GM13976 (cell line): ENCODE measurements around the gene PLK1.
"Not testable (repeated sequence)": the region's sequence is repeated elsewhere in the genome, so short reads cannot be mapped to it uniquely, and the experiment has no call there.

Experiments
- DNase-seq: peaks from one replicate; pipeline ENCODE4 v3.0.0; 2012; ENCODE audit warnings: low spot score
- in situ Hi-C: fragments of 300-500 bp; cut with MboI; formaldehyde crosslinking; loops from one replicate; pipeline ENCODE4 v1.12.0; 2022; ENCODE audit warnings: low sequenced_read_pairs, mixed read lengths, inconsistent platforms; ENCODE audit not compliant: unreplicated experiment
- TF ChIP-seq, protein P1 (sequence below): IDR thresholded peaks from 2 replicates; pipeline ENCODE4 v1.5.1; 2012; ENCODE audit warnings: borderline replicate concordance, mild to moderate bottlenecking; ENCODE audit not compliant: insufficient read depth; ENCODE audit errors: extremely low read depth, missing control alignments, control extremely low read depth

The PLK1 gene

DNA sequence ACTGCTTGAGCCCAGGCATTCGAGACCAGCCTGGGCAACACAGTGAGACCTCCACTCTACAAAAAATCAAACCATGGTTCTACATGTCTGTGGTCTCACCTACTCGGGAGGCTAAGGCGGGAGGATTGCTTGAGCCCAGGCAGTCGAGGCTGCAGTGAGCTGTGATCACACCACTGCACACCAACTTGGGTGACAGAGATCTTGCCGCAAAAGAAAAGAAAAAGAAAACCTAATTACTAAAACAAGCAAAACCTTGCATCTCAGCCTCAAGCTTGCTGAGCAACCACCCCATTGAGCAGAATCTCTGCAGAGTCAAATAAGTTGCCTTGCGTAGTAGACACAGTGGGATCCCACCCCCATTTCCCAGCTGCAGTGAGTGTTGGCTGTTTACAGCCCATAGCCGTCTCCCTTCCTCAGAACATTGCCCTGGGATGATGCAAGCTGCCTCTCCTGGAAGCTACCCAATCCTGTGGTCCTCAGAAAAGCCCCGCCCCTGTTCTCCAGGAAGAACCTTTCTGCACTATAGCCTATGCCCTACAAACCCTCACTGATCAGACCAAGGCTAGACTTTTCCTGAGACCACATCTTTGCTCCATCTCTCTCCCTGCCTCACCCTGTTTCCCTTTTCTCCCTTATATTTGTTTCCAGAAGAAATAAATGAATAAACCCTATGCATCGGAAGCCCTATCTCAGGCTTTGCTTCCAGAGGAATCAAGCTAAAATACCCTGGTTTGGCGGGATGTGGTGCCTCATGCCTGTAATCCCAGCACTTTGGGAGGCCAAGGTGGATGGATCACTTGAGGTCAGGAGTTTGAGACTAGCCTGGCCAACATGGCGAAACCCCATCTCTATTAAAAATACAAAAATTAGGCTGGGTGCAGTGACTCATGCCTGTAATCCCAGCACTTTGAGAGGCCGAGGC, 51.1 kb downstream of the PLK1 start:
- in situ Hi-C loops: no loop called here
- DNase-seq: no peak
- TF ChIP-seq, protein P1, sequence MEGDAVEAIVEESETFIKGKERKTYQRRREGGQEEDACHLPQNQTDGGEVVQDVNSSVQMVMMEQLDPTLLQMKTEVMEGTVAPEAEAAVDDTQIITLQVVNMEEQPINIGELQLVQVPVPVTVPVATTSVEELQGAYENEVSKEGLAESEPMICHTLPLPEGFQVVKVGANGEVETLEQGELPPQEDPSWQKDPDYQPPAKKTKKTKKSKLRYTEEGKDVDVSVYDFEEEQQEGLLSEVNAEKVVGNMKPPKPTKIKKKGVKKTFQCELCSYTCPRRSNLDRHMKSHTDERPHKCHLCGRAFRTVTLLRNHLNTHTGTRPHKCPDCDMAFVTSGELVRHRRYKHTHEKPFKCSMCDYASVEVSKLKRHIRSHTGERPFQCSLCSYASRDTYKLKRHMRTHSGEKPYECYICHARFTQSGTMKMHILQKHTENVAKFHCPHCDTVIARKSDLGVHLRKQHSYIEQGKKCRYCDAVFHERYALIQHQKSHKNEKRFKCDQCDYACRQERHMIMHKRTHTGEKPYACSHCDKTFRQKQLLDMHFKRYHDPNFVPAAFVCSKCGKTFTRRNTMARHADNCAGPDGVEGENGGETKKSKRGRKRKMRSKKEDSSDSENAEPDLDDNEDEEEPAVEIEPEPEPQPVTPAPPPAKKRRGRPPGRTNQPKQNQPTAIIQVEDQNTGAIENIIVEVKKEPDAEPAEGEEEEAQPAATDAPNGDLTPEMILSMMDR: no peak

DNA sequence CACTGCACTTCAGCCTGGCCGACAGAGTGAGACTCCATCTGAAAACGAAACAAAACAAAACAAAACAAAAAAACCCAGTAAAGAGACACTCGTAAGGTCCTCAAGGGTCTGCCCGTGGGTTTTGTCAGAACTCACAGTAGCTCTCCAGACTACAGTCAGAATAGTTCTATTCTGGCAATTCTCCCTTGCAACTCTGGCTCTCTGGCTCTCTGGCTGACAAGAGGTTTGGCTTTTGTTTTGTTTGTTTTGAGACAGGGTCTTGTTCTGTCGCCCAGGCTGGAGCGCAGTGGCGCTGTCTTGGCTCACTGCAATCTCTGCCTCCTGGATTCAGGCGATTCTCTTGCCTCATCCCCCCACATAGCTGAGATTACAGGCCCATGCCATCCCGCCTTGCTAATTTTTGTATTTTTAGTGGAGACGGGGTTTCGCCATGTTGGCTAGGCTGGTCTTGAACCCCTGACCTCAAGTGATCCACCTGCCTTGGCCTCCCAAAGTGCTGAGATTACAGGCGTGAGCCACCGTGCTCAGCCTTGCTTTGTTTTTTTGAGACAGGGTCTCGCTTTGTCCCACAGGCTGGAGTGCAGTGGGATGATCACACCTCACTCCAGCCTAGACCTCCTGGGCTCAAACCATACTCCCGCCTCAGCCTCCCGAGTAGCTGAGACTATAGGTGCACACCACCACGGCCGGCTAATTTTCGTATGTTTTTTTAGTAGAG, 55.6 kb downstream of the PLK1 start:
- TF ChIP-seq, protein P1: no peak
- in situ Hi-C loops: no loop called here

DNA sequence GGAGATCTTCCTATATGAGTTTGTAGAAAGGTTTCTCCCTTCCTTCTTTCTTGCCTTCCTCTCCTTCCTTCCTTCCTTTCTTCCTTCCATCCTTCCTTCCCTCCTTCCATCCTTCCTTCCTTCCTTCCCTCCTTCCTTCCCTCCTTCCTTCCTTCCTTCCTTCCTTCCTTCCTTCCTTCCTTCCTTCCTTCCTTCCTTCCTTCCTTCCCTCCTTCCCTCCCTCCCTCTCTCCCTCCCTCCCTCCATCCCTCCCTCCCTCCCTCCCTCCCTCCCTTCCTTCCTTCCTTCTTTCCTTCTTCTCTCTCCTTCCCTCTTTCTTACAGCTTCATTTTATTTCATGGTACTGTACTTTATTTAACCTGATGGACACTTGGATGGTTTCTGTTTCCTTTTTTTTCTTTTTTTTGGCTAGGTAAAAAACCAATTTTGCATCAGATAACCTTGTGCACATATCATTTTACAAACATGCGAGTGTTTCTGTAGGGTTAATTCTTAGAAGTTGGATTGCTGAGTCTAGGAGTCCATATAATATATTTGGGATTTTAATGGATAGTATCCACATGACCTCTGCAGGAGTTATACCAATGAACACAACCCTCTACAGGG, 58.8 kb downstream of the PLK1 start:
- DNase-seq, in situ Hi-C loops: not testable (repeated sequence)

More for the DNA sequence above, 55.6 kb downstream of the PLK1 start:
- no peak for DNase-seq

DNA sequence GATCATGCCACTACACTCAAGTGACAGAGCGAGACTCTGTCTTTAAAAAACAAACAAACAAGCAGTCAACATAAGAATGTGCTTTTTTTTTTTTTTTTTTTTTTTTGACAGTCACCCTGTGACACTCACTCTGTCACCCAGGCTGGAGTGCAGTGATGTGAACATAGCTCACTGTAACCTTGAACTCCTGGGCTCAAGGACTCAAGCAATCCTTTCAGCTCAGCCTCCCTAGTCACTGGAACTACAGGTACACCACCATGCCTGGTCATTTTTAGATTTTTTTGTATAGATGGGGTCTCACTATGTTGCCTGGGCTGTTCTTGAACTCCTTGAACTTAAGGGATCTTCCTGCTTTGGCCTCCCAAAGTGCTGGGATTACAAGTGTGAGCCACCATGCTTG, 60.8 kb downstream of the PLK1 start:
- DNase-seq: no peak
- in situ Hi-C loops: no loop called here
- TF ChIP-seq, protein P1: no peak
